Loucy (cell line): Measurements from ENCODE around the gene TESPA1.

Experiments used
- CTCF ChIP-seq: fragments of 200-600 bp; sonication (generic); conservative IDR thresholded peaks from 2 replicates; pipeline ENCODE4 v1.5.1; 2014; ENCODE audit warnings: mild to moderate bottlenecking, antibody characterized with exemption, low read length
- EZH2phosphoT487 ChIP-seq: fragments of 200-600 bp; IDR thresholded peaks from 2 replicates; pipeline ENCODE4 v1.6.1; 2018; ENCODE audit warnings: antibody characterized with exemption, mild to moderate bottlenecking, moderate library complexity, borderline replicate concordance

GRCh38 chr12:54929998-54930397 is 54.6 kb downstream of the TESPA1 start:
- TF ChIP-seq CTCF (no peak), EZH2phosphoT487 (no peak)
